H1 (cell line): ENCODE data around the gene IQUB. TPM values are rescaled to one million over a fixed set of nuclear protein-coding genes. Genes with fewer than 3 reads are reported as not detected.

Experiments used
- CTCF ChIA-PET: fragments of 300-600 bp; sonication (Branson Sonifier 250); formaldehyde crosslinking; loops from one replicate; lab custom pipeline; 2021; ENCODE audit not compliant: partially characterized antibody; lab: Charles Lee
- POLR2A ChIA-PET: fragments of 300-600 bp; sonication (Branson Sonifier 250); formaldehyde crosslinking; loops from one replicate; lab custom pipeline; 2021; ENCODE audit warnings: inconsistent platforms; ENCODE audit not compliant: partially characterized antibody; lab: Charles Lee
- DNase-seq, 2 experiments: peaks; one replicate each; pipeline versions ENCODE4 v3.0.0 to v3.0.0-alpha.2; 2010 to 2022; ENCODE audit warnings: low spot score in 2 of 2, low read depth in 1 of 2, mixed read lengths in 1 of 2
- FAIRE-seq: peaks from 2 replicates; lab custom pipeline; 2011; peaks lifted over from hg19 to GRCh38; lab: Jason Lieb, UNC
- H2AFZ ChIP-seq: 2 replicates; pipeline ENCODE4 v1.8.1; 2012; ENCODE audit warnings: low read length, inconsistent platforms
- H2AK5ac ChIP-seq: 2 replicates; pipeline ENCODE4 v1.6.1; 2013; ENCODE audit warnings: low read depth, low read length
- H2BK120ac ChIP-seq: replicated peaks from 2 replicates; pipeline ENCODE3; 2013; ENCODE audit warnings: low read depth, low read length, inconsistent platforms
- H2BK12ac ChIP-seq: 2 replicates; pipeline ENCODE4 v1.6.1; 2013; ENCODE audit warnings: low read depth, low read length
- H2BK15ac ChIP-seq: 2 replicates; pipeline ENCODE4 v1.6.1; 2013; ENCODE audit warnings: low read length
- H2BK20ac ChIP-seq: 2 replicates; pipeline ENCODE4 v1.6.1; 2013; ENCODE audit warnings: low read length
- H2BK5ac ChIP-seq: 2 replicates; pipeline ENCODE4 v1.6.1; 2013; ENCODE audit warnings: low read depth, low read length
- H3K14ac ChIP-seq: 2 replicates; pipeline ENCODE4 v1.6.1; 2013; ENCODE audit warnings: inconsistent platforms; ENCODE audit not compliant: insufficient read length
- H3K18ac ChIP-seq: 2 replicates; pipeline ENCODE4 v1.6.1; 2013; ENCODE audit warnings: low read length; ENCODE audit errors: extremely low read depth
- H3K23ac ChIP-seq: 2 replicates; pipeline ENCODE4 v1.6.1; 2013; ENCODE audit warnings: inconsistent platforms; ENCODE audit not compliant: insufficient read length
- H3K23me2 ChIP-seq: 2 replicates; pipeline ENCODE4 v1.6.1; 2013; ENCODE audit warnings: low read depth, low read length
- H3K27ac ChIP-seq: 2 replicates; pipeline ENCODE4 v1.6.1; 2011; ENCODE audit warnings: low read depth, low read length, inconsistent platforms
- H3K27me3 ChIP-seq, 4 experiments: replicated peaks in 1 of 4; 1 replicate in 1 of 4; 2 replicates in 3 of 4; pipeline versions ENCODE4 v1.6.1 to v1.8.1; 2011 to 2013; ENCODE audit warnings: low read length in 3 of 4, mild to moderate bottlenecking in 3 of 4, inconsistent platforms in 2 of 4, mixed read lengths in 2 of 4, moderate library complexity in 1 of 4; ENCODE audit not compliant: control insufficient read depth in 3 of 4, insufficient read depth in 3 of 4; ENCODE audit errors: extremely low read depth in 1 of 4
- H3K36me3 ChIP-seq, 4 experiments: 2 replicates each; pipeline versions ENCODE4 v1.6.1 to v1.8.1; 2011 to 2013; ENCODE audit warnings: mild to moderate bottlenecking in 4 of 4, low read length in 3 of 4, moderate library complexity in 2 of 4, control low read depth in 1 of 4, inconsistent platforms in 1 of 4; ENCODE audit not compliant: insufficient read depth in 4 of 4, control insufficient read depth in 2 of 4
- H3K4ac ChIP-seq: replicated peaks from 2 replicates; pipeline ENCODE3; 2013; ENCODE audit warnings: low read length, low read depth, mixed read lengths, inconsistent platforms; ENCODE audit not compliant: insufficient read length
- H3K4me1 ChIP-seq, 4 experiments: replicated peaks in 1 of 4; 1 replicate in 1 of 4; 2 replicates in 3 of 4; pipeline versions ENCODE4 v1.6.1 to v1.8.1; 2011 to 2013; ENCODE audit warnings: low read length in 3 of 4, inconsistent platforms in 2 of 4, mixed read lengths in 1 of 4; ENCODE audit not compliant: insufficient read depth in 4 of 4, control insufficient read depth in 3 of 4
- H3K4me2 ChIP-seq, 2 experiments: 2 replicates each; pipeline versions ENCODE4 v1.6.1 to v1.8.1; 2011 to 2013; ENCODE audit warnings: low read depth in 2 of 2, low read length in 2 of 2, control low read depth in 1 of 2, inconsistent platforms in 1 of 2, mild to moderate bottlenecking in 1 of 2; ENCODE audit not compliant: insufficient read depth in 1 of 2
- H3K4me3 ChIP-seq, 4 experiments: fragments of 200-600, 300-600 bp in 1 of 4; sonication (generic), shearing (Covaris generic), sonication (Bioruptor Twin) in 1 of 4; 2 replicates each; pipeline versions ENCODE4 v1.5.1 to v1.8.1; 2011 to 2016; ENCODE audit warnings: low read length in 4 of 4, low read depth in 3 of 4, control low read depth in 2 of 4, inconsistent platforms in 2 of 4, mild to moderate bottlenecking in 2 of 4, mixed read lengths in 1 of 4, moderate library complexity in 1 of 4; ENCODE audit not compliant: insufficient read depth in 2 of 4; ENCODE audit errors: extremely low read depth in 1 of 4
- H3K56ac ChIP-seq: replicated peaks from 2 replicates; pipeline ENCODE3; 2013; ENCODE audit warnings: low read depth, mild to moderate bottlenecking, mixed read lengths, low read length, inconsistent platforms; ENCODE audit not compliant: insufficient read length
- H3K79me1 ChIP-seq: 2 replicates; pipeline ENCODE4 v1.6.1; 2013; ENCODE audit warnings: low read depth, low read length, control low read depth
- H3K79me2 ChIP-seq, 2 experiments: 2 replicates each; pipeline versions ENCODE4 v1.6.1 to v1.8.1; 2012 to 2013; ENCODE audit warnings: low read length in 2 of 2, mild to moderate bottlenecking in 2 of 2, inconsistent platforms in 1 of 2; ENCODE audit not compliant: insufficient read depth in 2 of 2, control insufficient read depth in 1 of 2
- H3K9ac ChIP-seq, 4 experiments: replicated peaks in 1 of 4; 1 replicate in 1 of 4; 2 replicates in 3 of 4; pipeline versions ENCODE4 v1.6.1 to v1.8.1; 2011 to 2013; ENCODE audit warnings: low read depth in 3 of 4, low read length in 3 of 4, control low read depth in 2 of 4, mild to moderate bottlenecking in 2 of 4, moderate library complexity in 2 of 4, inconsistent platforms in 1 of 4; ENCODE audit errors: extremely low read depth in 1 of 4
- H3K9me3 ChIP-seq, 2 experiments: 2 replicates each; pipeline versions ENCODE4 v1.6.1 to v1.8.1; 2012 to 2013; ENCODE audit warnings: mild to moderate bottlenecking in 2 of 2, moderate library complexity in 2 of 2, control low read depth in 1 of 2, inconsistent platforms in 1 of 2, low read depth in 1 of 2, low read length in 1 of 2, mixed read lengths in 1 of 2; ENCODE audit not compliant: insufficient read depth in 2 of 2
- H4K20me1 ChIP-seq, 2 experiments: replicated peaks in 1 of 2; 2 replicates each; pipeline versions ENCODE3 to v1.8.1; 2011 to 2013; ENCODE audit warnings: inconsistent platforms in 2 of 2, low read length in 2 of 2, mild to moderate bottlenecking in 1 of 2; ENCODE audit not compliant: insufficient read depth in 2 of 2, control insufficient read depth in 1 of 2
- H4K5ac ChIP-seq: 2 replicates; pipeline ENCODE4 v1.6.1; 2013; ENCODE audit warnings: low read length, low read depth, mixed read lengths, inconsistent platforms; ENCODE audit not compliant: insufficient read length
- H4K8ac ChIP-seq: 2 replicates; pipeline ENCODE4 v1.8.0; 2013; ENCODE audit warnings: mild to moderate bottlenecking, moderate library complexity, low read length, inconsistent platforms; ENCODE audit not compliant: insufficient read depth; ENCODE audit errors: extremely low read depth
- H4K91ac ChIP-seq: replicated peaks from 2 replicates; pipeline ENCODE3; 2013; ENCODE audit warnings: low read length, mixed read lengths, inconsistent platforms; ENCODE audit not compliant: insufficient read length
- CBX8 ChIP-seq: fragments of 300-800, 300-1000 bp; sonication (generic); IDR thresholded peaks from 2 replicates; pipeline ENCODE4 v1.7.1; 2016; ENCODE audit warnings: low read depth, low read length, borderline replicate concordance
- CREB1 ChIP-seq: IDR thresholded peaks from 2 replicates; pipeline ENCODE4 v1.6.1; 2012; ENCODE audit warnings: inconsistent platforms
- CTBP2 ChIP-seq: IDR thresholded peaks from 2 replicates; pipeline ENCODE4 v1.7.0; 2011; ENCODE audit warnings: borderline replicate concordance, mild to moderate bottlenecking, moderate library complexity, mixed read lengths, low read length; ENCODE audit not compliant: insufficient read depth, insufficient read length
- KDM4A ChIP-seq: IDR thresholded peaks from one replicate; pipeline ENCODE4 v1.7.1; 2012; ENCODE audit warnings: low read depth, mild to moderate bottlenecking, moderate library complexity, low read length, inconsistent platforms; ENCODE audit not compliant: severe bottlenecking
- RBBP5 ChIP-seq: IDR thresholded peaks from 2 replicates; pipeline ENCODE4 v1.7.1; 2012; ENCODE audit warnings: low read depth, mild to moderate bottlenecking, inconsistent platforms, low read length, moderate library complexity, borderline replicate concordance
- SAP30 ChIP-seq: fragments of 300-600 bp; sonication (generic); IDR thresholded peaks from 2 replicates; pipeline ENCODE4 v1.7.1; 2012; ENCODE audit warnings: low read length, moderate library complexity, mild to moderate bottlenecking, inconsistent platforms; ENCODE audit not compliant: insufficient read depth, insufficient replicate concordance
- SIN3A ChIP-seq, 2 experiments: IDR thresholded peaks in 1 of 2; conservative IDR thresholded peaks in 1 of 2; 2 replicates each; pipeline ENCODE4 v1.6.1; 2011 to 2012; ENCODE audit warnings: low read length in 2 of 2, improper control_type of control experiment in 1 of 2, low read depth in 1 of 2, mild to moderate bottlenecking in 1 of 2
- SP4 ChIP-seq: IDR thresholded peaks from 2 replicates; pipeline ENCODE4 v1.6.1; 2012; ENCODE audit warnings: low read length, inconsistent platforms
- TEAD4 ChIP-seq: IDR thresholded peaks from 2 replicates; pipeline ENCODE4 v1.6.1; 2012; ENCODE audit warnings: low read depth, low read length, inconsistent platforms, mixed read lengths
- WGBS, 2 experiments: shearing (Covaris generic) in 1 of 2; methylation state at CpG; one replicate each; pipeline versions ENCODE4 v1.1.6 to v1.1.7; 2013 to 2015; ENCODE audit warnings: low lambda C conversion rate in 2 of 2, mixed read lengths in 2 of 2, inconsistent platforms in 1 of 2, low coverage in 1 of 2, missing lambda C conversion rate in 1 of 2; ENCODE audit not compliant: insufficient replicate concordance in 2 of 2, insufficient coverage in 1 of 2, insufficient read length in 1 of 2; ENCODE audit errors: extremely low coverage in 1 of 2, missing lambda C conversion rate in 1 of 2; 5-methylcytosine and 5-hydroxymethylcytosine counted together
- polyA plus RNA-seq, 7 experiments: library from polyadenylated mRNA; depleted of rRNA in 3 of 7; stranded (reverse) in 5 of 7; unstranded in 2 of 7; fragments of >200 nt in 5 of 7; fragments of 200-250 nt in 2 of 7; gene quantifications; 1 replicate in 5 of 7; 2 replicates in 1 of 7; 4 replicates in 1 of 7; pipeline versions ENCODE4 v1.2.1 to v1.2.3, GENCODE V29; 2011 to 2013; ENCODE audit warnings: missing spikeins in 2 of 7, mixed read lengths in 2 of 7
- total RNA-seq: library from RNA; stranded (reverse); fragmentation: NEBNext Ultra II Directional; extraction: Animal tissue kit (Norgen Biotek cat#: 25700); gene quantifications from 2 replicates; pipeline ENCODE4 v1.2.1, GENCODE V29; 2021
- TF ChIP-seq, protein P1 (sequence below): IDR thresholded peaks from 2 replicates; pipeline ENCODE4 v1.6.1; 2012; ENCODE audit warnings: inconsistent platforms

IQUB gene
- total and polyA plus RNA-seq, 2 of the 8 experiments (the other 6 are each of a cell fraction or from before 2014, with no cell fraction given), result 0.12 to 0.82 TPM

DNA sequence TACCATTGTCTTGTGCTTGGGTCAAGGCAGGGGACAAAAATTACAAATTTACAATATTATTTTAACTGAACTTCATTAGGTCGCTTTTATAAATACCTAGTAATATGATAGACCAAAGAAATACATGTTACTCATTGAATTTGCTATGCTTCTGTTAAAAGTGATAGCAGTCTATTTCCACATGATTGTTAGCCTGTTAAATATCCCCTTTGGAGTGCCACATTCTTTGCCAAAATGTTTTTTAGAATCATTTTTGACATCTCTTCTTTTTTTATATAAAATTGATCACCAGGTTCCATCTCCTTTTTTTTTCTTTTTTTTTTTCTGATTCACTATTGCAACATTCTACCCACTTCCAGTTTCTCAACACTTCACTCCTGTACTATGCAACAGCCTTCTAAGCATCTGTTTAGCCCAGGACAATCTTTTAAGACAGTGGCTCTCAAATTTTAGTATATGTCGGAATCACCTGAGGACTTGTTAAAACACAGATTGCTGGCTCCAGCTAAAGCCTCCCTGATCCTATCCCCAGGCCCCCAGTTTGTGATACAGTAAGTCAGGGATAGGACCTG, 39.6 kb upstream of the IQUB start:
- Histone ChIP-seq H4K8ac (no peak overlapping the region), H2BK20ac (peak overlapping the region; percentile 40; the same call in 1 of the 2 replicates), H4K91ac (no peak overlapping the region), H3K14ac (no peak overlapping the region), H2AK5ac (no peak overlapping the region), H3K23me2 (no peaks in the 10 kb centered on the region), H3K9me3 (no peaks in the 10 kb centered on the region), H3K4ac (no peak overlapping the region), H4K5ac (no peak overlapping the region), H2BK120ac (no peak overlapping the region), H2BK12ac (no peak overlapping the region; the same call in 1 of the 2 replicates), H3K27ac (no peak overlapping the region), H2BK15ac (no peak overlapping the region), H3K4me2 (no peak overlapping the region), H3K4me3 (no peak overlapping the region), H3K36me3 (no peaks in the 10 kb centered on the region), H2BK5ac (no peak overlapping the region), H3K27me3 (no peaks in the 10 kb centered on the region), H3K79me1 (no peaks in the 10 kb centered on the region), H4K20me1 (no peaks in the 10 kb centered on the region), H3K79me2 (no peaks in the 10 kb centered on the region), H3K56ac (no peak overlapping the region), H3K9ac (no peak overlapping the region), H2AFZ (no peak overlapping the region), H3K4me1 (peaks cover 0 to 3% (median 0%) of the 10 kb centered on the region in 4 experiments; a peak in 1 of 7 replicates), H3K23ac (no peak overlapping the region), H3K18ac (no peak overlapping the region)
- ChIA-PET CTCF (interaction anchor here (0.6 to 1.2 kb wide), 4 partner anchors 8 to 291 kb away, joined by 3 to 6 read pairs (median 4); no protein-coding TSS in a partner anchor), POLR2A (interaction anchor here (0.6 to 0.8 kb wide), 2 partner anchors 18 to 174 kb away, joined by 3 read pairs; no protein-coding TSS in a partner anchor)
- WGBS, 2 experiments, result 90% methylated on average over 2 of the region's 2 CpGs; no CpG with 5 or more reads in 1 of the 2 experiments
- DNase-seq (no peak), FAIRE-seq (no peak)
- TF ChIP-seq SAP30 (no peak), CBX8 (no peak), CREB1 (no peak), RBBP5 (no peak), CTBP2 (no peak), TEAD4 (no peak), SP4 (no peak), SIN3A (conservative IDR thresholded peaks at IDR 0.05 in 1 of 2, IDR thresholded peaks at IDR 0.05 in 1 of 2; ENCODE audit: low read depth in 1 of 2, low read length in 2 of 2) (no peak), KDM4A (no peak)
- TF ChIP-seq, protein P1, sequence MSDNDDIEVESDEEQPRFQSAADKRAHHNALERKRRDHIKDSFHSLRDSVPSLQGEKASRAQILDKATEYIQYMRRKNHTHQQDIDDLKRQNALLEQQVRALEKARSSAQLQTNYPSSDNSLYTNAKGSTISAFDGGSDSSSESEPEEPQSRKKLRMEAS, result no peak
